Measurements from ENCODE around the gene KPNB1. TPM values are rescaled to one million over a fixed set of nuclear protein-coding genes. Genes with fewer than 3 reads are reported as not detected.

KPNB1 gene
- total RNA-seq, 1 experiment from 2014 or later = 538 TPM

DNA sequence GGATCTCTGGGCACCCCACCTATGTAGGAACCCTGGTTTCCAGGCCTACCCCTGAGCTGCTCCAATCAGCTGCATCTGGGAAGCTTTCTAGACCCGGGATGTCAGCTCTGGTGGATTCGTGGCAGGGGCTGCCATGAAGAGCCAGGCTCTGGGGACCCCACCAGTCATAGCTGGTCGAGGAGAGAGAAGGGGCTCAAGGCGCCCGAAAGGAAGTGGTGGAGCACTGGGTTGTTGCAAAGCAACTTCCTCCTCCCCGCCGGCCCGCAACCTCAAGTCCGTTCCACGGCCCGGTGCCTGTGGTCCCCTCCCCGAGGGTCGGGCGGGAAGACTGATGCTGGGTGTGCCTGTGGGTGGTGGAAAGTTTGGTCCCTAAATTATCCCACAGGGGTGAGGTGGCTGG is 54.4 kb downstream of the KPNB1 start:
- Mint-ChIP-seq H3K9me3 (ENCODE audit: low read depth, unreplicated experiment) (no peaks in the 10 kb centered on the region), H3K27ac (ENCODE audit: unreplicated experiment) (no peak overlapping the region), H3K36me3 (ENCODE audit: insufficient read depth, unreplicated experiment) (no peaks in the 10 kb centered on the region), H3K4me3 (ENCODE audit: low read depth, unreplicated experiment) (no peak overlapping the region), H3K4me1 (ENCODE audit: low read depth, unreplicated experiment) (peaks cover 10% of the 10 kb centered on the region), H3K27me3 (ENCODE audit: unreplicated experiment) (peaks cover 67% of the 10 kb centered on the region)
- intact Hi-C loops (cut with micrococcal nuclease; ENCODE audit: unreplicated experiment) = no loop called here
- CTCF ChIA-PET = no interaction called here
- no peak for DNase-seq
- TF ChIP-seq, protein P1, sequence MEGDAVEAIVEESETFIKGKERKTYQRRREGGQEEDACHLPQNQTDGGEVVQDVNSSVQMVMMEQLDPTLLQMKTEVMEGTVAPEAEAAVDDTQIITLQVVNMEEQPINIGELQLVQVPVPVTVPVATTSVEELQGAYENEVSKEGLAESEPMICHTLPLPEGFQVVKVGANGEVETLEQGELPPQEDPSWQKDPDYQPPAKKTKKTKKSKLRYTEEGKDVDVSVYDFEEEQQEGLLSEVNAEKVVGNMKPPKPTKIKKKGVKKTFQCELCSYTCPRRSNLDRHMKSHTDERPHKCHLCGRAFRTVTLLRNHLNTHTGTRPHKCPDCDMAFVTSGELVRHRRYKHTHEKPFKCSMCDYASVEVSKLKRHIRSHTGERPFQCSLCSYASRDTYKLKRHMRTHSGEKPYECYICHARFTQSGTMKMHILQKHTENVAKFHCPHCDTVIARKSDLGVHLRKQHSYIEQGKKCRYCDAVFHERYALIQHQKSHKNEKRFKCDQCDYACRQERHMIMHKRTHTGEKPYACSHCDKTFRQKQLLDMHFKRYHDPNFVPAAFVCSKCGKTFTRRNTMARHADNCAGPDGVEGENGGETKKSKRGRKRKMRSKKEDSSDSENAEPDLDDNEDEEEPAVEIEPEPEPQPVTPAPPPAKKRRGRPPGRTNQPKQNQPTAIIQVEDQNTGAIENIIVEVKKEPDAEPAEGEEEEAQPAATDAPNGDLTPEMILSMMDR (IDR thresholded peaks at IDR 0.05; ENCODE audit: unreplicated experiment) = no peak
- BruUV-seq (replicated peaks) = no TSS peak

DNA sequence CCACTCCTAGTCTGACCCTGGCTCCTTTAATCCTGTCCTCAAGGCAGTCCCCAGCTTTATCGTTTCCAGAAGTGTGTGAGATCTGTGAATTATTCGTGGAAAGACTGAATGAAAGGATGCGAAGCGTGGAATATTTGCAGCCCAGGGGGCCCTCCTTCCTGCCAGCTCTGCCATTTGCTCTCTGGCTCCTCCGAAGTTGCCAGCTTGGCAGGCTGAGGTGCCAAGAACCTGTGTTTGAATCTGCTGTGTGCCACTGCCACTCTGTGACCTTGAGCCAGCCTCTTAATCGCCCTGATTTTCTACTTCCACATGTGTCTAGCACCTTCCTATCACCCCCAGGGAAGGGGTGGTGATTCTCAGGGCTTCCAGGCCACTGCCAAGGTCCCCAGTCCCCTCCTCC is 55.0 kb downstream of the KPNB1 start:
- CTCF ChIA-PET = no interaction called here
- no peak for DNase-seq
- H3K9me3 Mint-ChIP-seq (ENCODE audit: low read depth, unreplicated experiment) = no peaks in the 10 kb centered on the region
- H3K36me3 Mint-ChIP-seq (ENCODE audit: insufficient read depth, unreplicated experiment) = no peaks in the 10 kb centered on the region
- H3K27me3 Mint-ChIP-seq (ENCODE audit: unreplicated experiment) = peaks cover 70% of the 10 kb centered on the region
- H3K4me1 Mint-ChIP-seq (ENCODE audit: low read depth, unreplicated experiment) = peaks cover 10% of the 10 kb centered on the region
- intact Hi-C loops (cut with micrococcal nuclease; ENCODE audit: unreplicated experiment) = no loop called here
- no peak overlapping the region for H3K4me3 Mint-ChIP-seq (ENCODE audit: low read depth, unreplicated experiment)
- BruUV-seq (replicated peaks) = no TSS peak
- TF ChIP-seq, protein P1 (IDR thresholded peaks at IDR 0.05; ENCODE audit: unreplicated experiment) = no peak
- H3K27ac Mint-ChIP-seq (ENCODE audit: unreplicated experiment) = no peak overlapping the region

DNA sequence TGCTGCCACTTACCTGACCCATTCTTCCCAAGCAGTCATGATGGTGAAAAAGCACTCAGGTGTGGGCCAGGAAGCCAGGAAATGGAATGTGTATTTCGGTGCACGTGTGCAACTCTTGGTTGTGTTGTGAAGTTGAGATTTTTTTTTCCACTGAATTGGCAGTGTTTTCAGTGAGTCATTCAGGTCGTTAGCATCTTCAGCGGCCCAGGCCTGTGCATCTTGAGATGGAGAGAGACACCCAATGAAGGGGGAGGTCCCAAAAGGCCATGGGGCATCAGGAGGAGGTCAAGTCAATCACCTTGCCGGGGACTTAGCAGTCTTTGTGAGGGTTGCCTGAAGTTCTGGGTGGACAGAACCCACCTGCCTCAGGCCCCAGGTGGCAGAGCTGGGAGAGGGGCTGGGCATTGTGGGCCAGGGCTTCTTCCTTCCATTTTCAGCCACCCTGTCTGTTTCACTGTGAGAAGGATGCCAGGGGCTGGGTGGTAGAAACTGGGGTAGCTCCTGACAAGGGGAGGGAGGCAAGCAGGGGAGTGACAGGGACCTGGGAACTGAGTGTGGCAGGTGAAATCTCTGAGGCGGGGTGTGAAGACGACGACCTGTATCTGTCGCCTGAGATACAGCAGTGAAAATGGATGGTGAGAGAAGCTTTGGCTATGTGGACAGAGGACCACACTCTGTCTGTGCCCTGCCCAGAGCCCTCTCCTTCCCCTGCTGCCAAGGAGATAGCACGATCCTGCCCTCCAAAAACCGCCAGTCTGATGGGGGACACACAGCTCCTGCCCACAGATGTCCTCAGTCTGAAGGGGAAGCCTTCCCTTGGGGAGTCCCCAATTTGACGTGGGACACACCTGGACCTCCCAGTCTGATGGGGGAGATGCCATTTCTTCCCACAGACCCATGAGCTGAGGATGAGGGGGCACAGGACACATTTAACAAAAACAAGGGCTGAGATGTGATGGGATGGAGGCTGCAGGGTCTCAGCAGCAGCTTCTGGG is 56.1 kb downstream of the KPNB1 start:
- no TSS peak for BruUV-seq (replicated peaks)
- H3K36me3 Mint-ChIP-seq (ENCODE audit: insufficient read depth, unreplicated experiment) = no peaks in the 10 kb centered on the region
- H3K27ac Mint-ChIP-seq (ENCODE audit: unreplicated experiment) = no peak overlapping the region
- TF ChIP-seq, protein P1 (IDR thresholded peaks at IDR 0.05; ENCODE audit: unreplicated experiment) = no peak
- CTCF ChIA-PET = interaction anchor here (0.5 to 2.1 kb wide), 3 partner anchors 13 to 78 kb away, joined by 3 to 8 read pairs (median 3); partner anchors contain the start of gene KPNB1
- H3K27me3 Mint-ChIP-seq (ENCODE audit: unreplicated experiment) = peaks cover 78% of the 10 kb centered on the region
- intact Hi-C loops (cut with micrococcal nuclease; ENCODE audit: unreplicated experiment) = no loop called here
- H3K4me1 Mint-ChIP-seq (ENCODE audit: low read depth, unreplicated experiment) = peaks cover 10% of the 10 kb centered on the region
- no peak overlapping the region for H3K4me3 Mint-ChIP-seq (ENCODE audit: low read depth, unreplicated experiment)
- no peaks in the 10 kb centered on the region for H3K9me3 Mint-ChIP-seq (ENCODE audit: low read depth, unreplicated experiment)
- no peak for DNase-seq

DNA sequence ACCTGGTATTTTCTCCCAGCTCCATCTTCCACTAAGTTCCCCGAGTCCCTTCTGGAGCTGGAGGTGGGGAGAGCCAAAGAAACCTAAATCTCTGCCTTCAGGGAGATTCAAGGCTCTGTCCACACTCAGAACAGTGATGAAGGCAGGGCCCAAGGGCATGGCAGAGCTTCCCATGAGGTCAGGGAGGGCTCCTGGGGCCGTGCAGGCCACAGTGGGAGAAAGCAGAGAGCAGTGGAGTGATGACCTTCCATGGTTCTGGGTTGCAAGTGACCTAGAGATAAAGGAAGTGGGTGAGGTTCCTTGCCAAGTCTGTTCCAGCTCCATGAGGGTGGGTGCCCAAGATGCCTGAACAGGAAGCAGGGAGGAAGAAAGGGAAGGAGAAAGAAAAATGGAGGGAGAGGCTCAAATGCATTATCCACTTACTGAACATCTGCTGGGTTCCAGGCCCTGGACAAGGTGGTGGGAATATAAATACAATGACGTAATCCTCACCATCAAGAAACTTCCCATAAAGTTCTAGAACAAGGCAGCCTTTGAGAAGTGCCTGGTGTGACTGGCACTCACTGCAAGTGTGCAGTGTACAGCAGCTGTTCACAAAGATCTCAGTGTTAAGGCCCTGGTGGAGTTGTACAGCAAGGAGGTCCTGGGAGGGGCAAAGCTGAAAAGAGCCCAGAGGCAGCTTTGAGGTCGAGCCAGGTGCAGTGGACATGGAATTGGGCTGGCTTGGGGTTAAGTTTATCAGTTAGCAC is 57.5 kb downstream of the KPNB1 start:
- intact Hi-C loops (cut with micrococcal nuclease; ENCODE audit: unreplicated experiment) = no loop called here
- BruUV-seq (replicated peaks) = no TSS peak
- no peak for DNase-seq
- TF ChIP-seq, protein P1 (IDR thresholded peaks at IDR 0.05; ENCODE audit: unreplicated experiment) = no peak
- Mint-ChIP-seq H3K4me3 (ENCODE audit: low read depth, unreplicated experiment) (no peak overlapping the region), H3K27ac (ENCODE audit: unreplicated experiment) (peak overlapping the region; percentile 5), H3K36me3 (ENCODE audit: insufficient read depth, unreplicated experiment) (no peaks in the 10 kb centered on the region), H3K4me1 (ENCODE audit: low read depth, unreplicated experiment) (peaks cover 10% of the 10 kb centered on the region), H3K27me3 (ENCODE audit: unreplicated experiment) (peaks cover 78% of the 10 kb centered on the region), H3K9me3 (ENCODE audit: low read depth, unreplicated experiment) (no peaks in the 10 kb centered on the region)
- CTCF ChIA-PET = interaction anchor here (1.1 to 2.1 kb wide), 3 partner anchors 11 to 58 kb away, joined by 3 to 8 read pairs (median 3); partner anchors contain the start of gene KPNB1

All from Calu3 (cell line).